ENCODE results near the gene KDM5B.
A peak's percentile ranks its signal among the peaks of the same experiment; 100 is the strongest.

The KDM5B gene

GRCh38 chr1:202807926-202808757 is at the start of gene KDM5B:
TSS of gene KDM5B (minus strand) at chr1:202808421. CDS start at chr1:202808305, 116 bp downstream.
- peak; percentile 76 for DNase-seq (ENCODE audit: low spot score)
- in situ Hi-C loops (cut with MboI; ENCODE audit: low pct_unique_long_range_greater_than_20kb, low sequenced_read_pairs, unreplicated experiment): no loop called here
- no peak for TF ChIP-seq CTCF (IDR thresholded peaks at IDR 0.05; ENCODE audit: extremely low read depth, insufficient read depth, missing control alignments)

- DNase-seq (ENCODE audit: low spot score): no peak
- in situ Hi-C loops (cut with MboI; ENCODE audit: low pct_unique_long_range_greater_than_20kb, low sequenced_read_pairs, unreplicated experiment): no loop called here
- TF ChIP-seq CTCF (IDR thresholded peaks at IDR 0.05; ENCODE audit: extremely low read depth, insufficient read depth, missing control alignments): no peak
Observed at GRCh38 chr1:202857136-202857610, 49.0 kb upstream of the KDM5B start.

GRCh38 chr1:202856014-202856413 is 47.8 kb upstream of the KDM5B start:
- in situ Hi-C loops (cut with MboI; ENCODE audit: low pct_unique_long_range_greater_than_20kb, low sequenced_read_pairs, unreplicated experiment): no loop called here
- TF ChIP-seq CTCF (IDR thresholded peaks at IDR 0.05; ENCODE audit: extremely low read depth, insufficient read depth, missing control alignments): no peak
- no peak for DNase-seq (ENCODE audit: low spot score)

- in situ Hi-C loops (cut with MboI; ENCODE audit: low pct_unique_long_range_greater_than_20kb, low sequenced_read_pairs, unreplicated experiment): no loop called here
- TF ChIP-seq CTCF (IDR thresholded peaks at IDR 0.05; ENCODE audit: extremely low read depth, insufficient read depth, missing control alignments): no peak
Observed at GRCh38 chr1:202854787-202855186, 46.6 kb upstream of the KDM5B start.

DNA sequence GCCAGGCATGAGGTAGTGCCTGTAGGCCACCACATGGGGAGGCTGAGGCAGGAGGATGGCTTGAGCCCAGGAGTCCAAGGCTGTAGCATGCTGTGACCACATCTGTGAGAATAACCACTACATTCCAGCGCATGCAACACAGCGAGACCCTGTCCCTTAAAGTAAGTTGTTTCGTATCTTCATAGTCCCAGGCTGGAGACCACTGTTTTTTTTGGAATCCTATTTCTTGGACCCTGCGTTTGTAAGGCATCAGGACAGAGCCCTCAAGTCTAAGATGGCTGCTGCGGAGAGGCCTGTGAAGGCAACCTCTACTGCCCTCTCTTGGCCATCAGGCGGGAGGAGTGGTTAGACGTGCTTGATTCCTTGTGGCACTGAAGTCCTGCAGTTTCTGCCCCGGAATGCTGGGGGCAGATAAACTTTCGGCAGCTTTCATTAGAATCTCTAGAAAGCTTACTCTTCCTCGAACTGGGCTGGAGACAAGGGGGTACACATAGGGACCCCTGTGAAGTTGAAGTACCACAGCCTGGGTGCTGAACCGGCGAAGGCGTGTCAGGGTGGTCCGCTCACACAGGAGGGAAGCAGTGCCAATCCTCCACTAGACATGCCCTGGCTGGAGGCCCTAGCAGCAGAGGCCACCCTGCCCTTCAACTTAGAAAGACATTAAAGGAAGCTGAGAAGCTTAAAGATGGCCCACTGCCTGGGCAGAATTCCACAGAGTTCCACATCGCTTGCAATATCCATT is 44.1 kb upstream of the KDM5B start:
- peak; percentile 72 for DNase-seq (ENCODE audit: low spot score)
- in situ Hi-C loops (cut with MboI; ENCODE audit: low pct_unique_long_range_greater_than_20kb, low sequenced_read_pairs, unreplicated experiment): no loop called here
- TF ChIP-seq CTCF (IDR thresholded peaks at IDR 0.05; ENCODE audit: extremely low read depth, insufficient read depth, missing control alignments): peak; percentile 72

More at GRCh38 chr1:202854787-202855186, 46.6 kb upstream of the KDM5B start:
- no peak for DNase-seq (ENCODE audit: low spot score)

- no peak for TF ChIP-seq CTCF (IDR thresholded peaks at IDR 0.05; ENCODE audit: extremely low read depth, insufficient read depth, missing control alignments)
- in situ Hi-C loops (cut with MboI; ENCODE audit: low pct_unique_long_range_greater_than_20kb, low sequenced_read_pairs, unreplicated experiment): no loop called here
- no peak for DNase-seq (ENCODE audit: low spot score)
Observed at GRCh38 chr1:202850593-202851362, 42.6 kb upstream of the KDM5B start.

Measured in GM13977 (cell line).